GM18873 (cell line): ENCODE results near the gene RNF187.
"Not testable (repeated sequence)": the region's sequence is repeated elsewhere in the genome, so short reads cannot be mapped to it uniquely, and the experiment has no call there.

Source experiments
- ATAC-seq: cut with Tn5 transposase; IDR thresholded peaks from one replicate; pipeline ENCODE4 v1.9.1; 2021; ENCODE audit warnings: mild to moderate bottlenecking, moderate library complexity, moderate number of reproducible peaks; ENCODE audit not compliant: unreplicated experiment, low FRiP score

RNF187 gene

DNA sequence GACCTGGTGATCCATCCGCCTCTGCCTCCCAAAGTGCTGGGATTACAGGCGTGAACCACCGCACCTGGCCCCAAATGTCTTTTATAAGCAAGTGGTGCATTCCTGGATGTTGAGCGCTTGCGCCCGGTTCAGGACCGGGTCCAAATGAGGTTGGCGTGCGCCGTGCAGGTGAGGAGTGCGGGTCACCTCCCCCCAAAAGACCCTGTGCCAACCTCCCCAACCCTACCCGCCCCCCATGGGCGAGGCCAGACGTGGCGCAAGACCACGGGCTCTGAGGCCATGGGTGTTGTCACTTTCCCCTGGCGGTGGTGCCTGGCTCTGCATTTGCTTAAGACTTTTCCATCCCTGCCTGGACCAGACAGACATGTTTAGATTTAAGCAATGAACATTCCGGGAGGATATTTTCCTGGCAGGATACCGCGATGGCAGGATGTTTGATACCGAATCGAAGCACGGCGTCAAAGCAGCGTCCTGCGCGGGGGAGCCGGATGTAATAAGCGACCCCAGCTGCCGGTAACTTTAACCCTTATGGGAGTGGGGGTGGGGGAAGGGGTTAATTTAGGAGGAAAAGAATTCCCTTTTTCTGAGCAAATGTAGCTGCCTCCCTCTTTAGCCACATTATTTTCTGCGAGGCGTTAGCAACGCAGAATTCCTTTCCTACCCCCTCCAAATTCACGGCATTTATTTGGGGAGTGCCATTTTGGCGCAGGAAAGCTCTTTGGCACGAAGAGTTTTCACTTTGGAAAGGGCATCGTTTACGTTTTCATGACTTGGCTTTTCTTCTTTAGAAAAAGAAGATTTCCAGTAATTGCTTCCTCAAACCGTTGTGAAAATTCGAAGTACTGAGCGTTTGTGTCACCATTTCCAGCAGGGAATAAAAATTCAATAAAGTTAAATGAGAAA is 27.8 kb upstream of the RNF187 start:
- no peak for ATAC-seq

DNA sequence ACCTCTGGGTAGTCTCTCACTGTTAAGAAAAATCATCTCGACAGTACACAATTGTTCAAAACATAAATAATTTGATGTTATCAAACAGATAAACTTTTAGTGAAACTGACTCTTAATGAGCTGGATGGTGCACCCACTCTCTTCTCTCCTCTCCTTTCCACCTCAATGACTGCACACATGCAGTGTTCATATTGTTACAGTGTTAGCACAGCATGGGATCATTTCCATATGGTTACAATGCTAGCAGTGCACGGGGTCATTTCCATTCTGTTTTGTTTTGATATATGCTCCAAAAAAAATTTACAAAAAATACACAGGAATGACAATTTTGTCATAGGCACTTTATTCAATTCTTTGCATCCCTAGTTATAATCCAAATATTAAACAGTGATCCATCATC is 26.4 kb upstream of the RNF187 start:
- ATAC-seq: no peak

DNA sequence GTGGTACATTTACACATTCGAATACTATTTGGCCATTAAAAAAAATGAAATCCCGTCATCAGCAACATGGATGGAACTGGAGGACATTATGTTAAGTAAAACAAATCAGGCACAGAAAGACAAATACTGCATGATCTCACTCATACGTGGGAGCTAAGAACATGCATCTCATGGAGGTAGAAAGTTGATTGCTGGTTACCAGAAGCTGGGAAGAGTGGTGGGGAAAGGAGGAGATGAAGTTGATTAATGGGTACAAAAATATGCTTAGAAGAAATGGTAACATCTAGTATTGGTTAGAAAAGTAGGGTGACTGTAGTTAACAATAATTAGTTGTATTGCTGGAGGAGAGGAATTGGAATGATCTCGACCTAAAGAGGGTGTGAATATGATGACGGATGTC is 24.6 kb upstream of the RNF187 start:
- no peak for ATAC-seq

DNA sequence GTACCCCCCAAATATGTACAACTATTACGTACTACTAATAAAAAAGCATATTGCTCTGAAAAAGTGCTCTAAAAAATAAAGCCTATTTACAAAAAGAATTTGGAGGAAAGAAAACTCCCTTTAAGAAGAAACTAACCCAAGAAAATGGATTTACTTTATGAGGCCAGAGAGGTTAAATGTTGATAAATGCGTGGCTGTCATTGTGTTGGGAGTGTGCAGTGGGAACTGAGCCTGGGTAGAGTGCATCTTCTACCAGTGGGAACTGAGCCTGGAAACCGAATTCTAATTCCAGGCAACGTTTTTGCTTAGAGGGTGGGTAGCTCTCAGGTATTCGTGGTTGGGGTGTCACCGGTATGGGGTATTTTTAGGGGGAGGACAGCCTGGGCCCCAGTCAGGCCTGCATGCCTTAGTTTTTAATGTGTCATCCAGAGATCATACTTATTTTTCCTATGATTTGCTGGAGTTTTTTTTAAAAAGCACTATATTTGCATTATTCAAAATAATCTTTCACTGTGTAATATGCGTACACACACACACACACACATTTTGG is 24.1 kb upstream of the RNF187 start:
- no peak for ATAC-seq

DNA sequence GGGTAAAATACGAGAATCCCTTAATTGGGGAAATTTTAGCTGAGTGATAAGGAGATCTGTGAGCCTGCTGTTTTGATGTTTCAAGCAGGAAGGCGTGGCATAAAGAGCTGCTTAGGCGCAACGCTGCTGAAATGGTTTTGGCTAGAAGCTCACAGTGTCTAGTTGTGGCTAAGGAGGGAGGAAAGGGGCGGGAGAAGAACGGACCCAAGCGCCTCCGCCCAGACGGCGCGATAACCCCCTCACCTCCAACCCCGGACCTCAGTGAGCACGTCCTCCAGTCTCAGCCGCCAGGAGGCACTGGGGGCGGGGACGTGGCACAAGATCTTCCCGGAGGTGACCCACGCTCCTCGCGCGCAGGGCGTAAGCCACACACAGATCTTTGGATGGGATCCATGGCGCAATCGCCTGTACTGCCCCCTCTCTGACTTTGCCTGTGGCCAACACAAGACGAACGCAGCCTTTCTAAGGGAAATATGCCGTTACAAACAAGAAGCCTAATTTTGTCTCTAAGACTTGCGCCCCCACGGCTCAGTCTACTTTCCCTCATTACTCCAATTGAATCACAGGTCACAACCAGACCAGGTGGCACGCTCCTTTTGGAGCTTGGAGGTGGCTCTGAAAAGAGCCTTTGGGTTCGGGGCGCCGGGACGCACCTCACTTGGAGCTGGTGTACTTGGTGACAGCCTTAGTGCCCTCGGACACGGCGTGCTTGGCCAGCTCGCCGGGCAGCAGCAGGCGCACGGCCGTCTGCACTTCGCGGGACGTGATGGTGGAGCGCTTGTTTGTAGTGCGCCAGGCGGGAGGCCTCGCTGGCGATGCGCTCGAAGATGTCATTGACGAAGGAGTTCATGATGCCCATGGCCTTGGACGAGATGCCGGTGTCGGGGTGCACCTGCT is 23.4 kb upstream of the RNF187 start:
- no peak for ATAC-seq

DNA sequence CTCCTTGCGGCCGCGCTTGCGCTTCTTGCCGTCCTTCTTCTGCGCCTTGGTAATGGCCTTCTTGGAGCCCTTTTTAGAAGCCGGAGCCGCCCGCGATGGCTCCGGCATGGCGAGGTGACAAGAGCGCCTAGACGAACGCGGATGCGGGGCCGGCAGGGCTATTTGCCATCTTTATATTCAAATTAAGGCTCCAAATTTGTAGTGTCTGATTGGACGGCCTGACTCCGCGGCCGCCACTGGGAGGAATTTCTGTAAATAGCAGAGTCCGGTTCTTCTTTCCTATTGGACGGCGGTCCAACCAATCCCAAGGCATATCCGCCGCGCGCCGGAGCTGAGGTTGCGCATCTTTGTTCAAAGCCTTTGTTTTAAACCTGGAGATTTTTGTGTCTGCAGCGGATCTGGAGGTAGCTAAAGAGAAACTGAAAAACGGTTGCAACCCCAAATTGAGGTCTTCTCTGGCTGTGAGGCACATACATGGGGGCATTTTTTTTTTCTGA is 22.6 kb upstream of the RNF187 start:
- peak; percentile 73 for ATAC-seq

DNA sequence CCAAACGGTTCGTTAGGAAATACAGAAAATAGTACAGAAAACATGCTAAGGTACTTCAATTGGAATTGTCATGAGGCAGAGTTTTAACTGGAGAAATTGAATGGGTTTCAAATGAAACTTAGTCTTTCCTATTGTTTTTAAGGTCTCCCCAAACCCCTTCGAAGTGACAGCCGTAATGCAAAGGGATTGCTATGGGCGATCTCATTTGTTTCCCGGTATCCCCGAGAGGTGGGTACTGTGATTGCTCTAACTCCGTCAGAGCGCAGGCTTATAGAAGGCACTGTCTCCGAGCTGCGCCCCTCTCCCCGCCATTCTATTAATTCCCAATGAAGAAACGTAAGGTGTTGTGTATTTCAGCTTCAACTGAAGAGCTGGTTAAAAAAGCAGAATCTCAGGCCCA is 22.0 kb upstream of the RNF187 start:
- no peak for ATAC-seq

DNA sequence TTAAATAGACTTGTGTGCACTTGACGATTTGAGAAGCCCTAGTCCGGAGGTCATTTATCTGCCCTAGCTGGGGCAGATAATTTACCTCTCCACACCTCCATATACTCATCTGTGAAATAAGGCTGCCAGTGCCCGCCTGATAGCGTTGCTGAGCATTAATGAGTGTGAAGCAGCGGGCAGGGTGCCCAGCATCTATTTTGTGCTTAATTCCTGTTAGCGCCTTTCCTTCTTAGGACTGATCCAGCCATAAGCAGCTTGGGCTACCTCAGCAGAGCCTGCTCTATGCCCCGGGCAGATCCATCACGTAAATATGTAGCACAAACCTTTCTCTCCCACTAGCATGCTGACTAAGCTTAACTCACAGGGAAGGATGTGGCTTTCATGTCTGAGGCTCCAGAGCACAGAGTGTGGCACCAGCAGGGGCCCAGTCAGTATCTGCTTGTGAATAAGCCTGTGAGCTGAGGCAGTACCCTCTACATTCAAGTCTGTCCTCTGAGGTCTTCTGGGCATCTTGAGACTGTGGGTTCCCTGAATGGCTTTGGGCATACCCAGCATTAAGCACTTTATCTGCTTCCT is 21.5 kb upstream of the RNF187 start:
- no peak for ATAC-seq

DNA sequence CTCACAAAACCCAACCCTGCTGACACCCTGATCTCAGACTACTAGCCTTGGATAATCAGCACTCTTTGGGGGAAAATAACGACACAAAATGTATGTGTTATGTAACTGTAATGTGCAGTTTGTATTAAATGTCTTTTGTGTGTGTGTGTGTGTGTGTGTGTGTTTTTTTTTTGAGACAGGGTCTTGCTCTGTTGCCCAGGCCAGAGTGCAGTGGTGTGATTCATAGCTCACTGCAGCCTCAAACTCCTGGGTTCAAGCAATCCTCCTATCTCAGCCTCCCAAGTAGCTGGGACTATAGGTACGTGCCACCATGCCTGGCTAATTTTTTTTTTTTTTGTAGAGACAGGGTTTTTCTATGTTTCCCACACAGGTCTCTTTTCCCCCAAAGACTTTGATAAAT is 19.0 kb upstream of the RNF187 start:
- not testable (repeated sequence) for ATAC-seq

DNA sequence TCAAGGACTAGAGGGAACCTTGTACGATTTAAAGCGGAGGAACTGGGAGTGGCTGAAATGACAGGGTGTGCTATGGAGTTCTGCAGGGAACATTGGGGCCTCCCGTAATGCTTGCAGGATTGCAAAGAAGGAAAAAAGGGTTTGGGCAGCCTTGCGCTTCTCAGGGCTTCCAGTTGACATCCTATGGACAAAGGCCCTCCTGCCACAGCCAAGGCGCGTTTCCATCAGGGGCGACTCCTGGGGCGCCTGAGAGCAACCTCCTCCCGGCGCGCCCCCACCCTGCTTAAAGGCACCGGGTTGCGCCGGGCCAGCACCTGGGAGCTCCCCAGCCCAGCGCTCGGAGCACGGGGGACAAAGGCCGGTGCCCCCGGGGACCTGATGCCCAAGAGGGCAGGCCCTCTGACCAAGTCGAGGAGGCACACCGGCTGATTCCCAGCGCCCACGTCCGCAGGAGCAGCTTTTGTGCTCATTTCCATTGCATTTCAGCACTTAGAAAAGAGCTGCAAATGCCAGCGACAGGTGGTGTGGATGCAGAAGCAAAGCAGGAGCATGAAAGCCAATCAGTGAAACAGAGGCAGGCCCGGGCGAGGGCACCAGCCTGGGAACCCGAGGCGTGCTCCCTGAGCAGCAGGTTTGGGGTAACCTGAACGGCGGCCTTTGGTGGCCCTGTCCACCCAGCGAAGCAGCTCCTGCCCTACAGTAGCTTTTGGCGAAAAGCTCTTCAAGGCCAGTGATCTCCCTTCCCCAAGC is 17.6 kb upstream of the RNF187 start:
- ATAC-seq: no peak

DNA sequence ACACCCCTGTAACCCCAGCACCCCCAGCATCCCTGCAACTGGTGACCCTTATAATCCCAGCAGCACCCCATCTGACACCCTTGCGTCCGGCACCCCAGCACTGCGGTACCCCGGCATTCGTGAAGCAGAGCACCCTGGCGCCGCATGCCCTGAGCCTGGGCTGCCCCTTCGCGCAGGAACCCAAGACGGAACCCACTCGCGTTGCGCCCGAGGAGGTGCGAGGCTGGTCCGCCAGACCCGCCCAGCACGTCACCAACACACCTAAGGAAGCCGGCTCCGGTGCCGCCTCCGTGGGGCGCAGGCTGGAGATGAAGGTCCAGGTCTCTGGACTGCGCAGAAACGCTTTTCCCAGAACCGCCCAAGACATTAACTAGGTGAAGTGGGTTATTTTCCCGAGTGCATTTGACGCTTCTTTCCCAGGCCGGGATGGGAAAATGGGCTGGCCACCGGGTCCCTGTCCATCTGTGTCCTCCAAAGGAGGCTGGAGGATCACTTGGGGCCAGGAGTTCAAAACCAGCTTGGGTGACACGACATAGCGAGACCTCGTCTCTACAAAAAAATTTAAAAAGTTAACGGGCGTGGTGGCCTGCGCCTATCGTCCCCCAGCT is 15.9 kb upstream of the RNF187 start:
- ATAC-seq: no peak

DNA sequence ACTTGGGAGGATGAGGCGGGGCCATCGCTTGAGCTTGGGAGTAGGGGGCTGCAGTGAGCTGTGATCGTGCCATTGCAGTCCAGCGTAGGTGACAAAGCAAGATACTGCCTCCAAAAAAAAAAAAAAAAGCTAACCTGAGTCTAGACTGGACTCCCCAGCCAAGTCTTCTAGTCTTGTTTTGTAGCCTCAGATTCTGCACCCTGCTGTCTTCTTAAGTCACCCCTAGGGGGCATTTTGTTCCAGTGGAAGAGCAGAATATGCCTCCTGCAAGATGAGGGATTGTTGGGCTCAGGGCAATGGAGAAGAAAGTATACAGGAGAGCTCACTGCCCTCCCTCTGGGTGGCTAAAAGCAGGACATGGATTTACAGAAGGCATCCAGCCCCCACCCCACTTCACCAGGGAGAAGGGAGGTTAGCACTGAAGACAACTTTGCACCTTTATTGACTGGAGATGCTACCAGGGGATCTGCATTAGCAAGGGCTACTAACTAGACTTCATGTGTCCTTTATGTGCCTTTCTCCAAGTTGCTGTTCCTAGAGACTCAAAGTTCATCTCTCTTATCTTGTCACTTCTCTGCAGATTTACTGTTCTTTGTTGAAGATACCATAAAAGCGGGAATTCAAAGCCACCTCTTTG is 15.3 kb upstream of the RNF187 start:
- ATAC-seq: no peak

DNA sequence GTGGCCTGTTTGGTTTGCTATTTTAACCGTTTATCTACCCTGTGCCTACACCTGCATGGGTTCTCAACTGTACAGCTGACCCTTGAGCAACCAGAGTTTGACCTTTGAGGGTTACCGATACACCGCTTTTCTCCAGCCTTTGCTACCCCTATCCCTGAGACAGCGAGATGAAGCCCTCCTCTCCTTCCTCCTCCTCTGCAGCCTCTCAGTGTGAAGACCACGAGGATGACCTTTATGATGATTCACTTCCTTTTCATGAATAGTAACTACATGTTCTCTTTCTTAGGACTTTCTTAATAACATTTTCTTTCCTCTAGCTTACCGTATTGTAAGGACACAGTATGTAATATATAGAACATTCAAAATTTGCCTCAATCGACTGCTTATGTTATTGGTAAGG is 14.5 kb upstream of the RNF187 start:
- ATAC-seq: no peak

DNA sequence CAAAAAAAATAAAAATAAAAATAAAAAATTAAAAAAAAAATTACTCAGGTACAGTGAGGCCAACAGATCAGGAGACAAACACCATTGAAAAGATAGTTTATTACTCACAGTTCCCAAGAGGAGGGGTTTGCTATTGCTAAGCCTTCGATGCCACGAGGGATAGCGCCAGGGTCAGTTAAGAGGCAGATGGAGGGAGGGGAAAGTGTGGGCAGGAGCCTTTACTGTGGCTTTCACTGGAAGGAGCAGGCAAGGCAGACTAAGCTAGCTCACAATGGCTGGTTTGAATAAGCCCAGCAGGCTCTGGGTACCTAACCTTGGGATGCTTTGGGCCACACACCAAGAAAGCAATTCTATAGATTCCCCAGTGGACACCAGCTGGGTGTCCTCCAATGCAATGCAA is 12.7 kb upstream of the RNF187 start:
- no peak for ATAC-seq

DNA sequence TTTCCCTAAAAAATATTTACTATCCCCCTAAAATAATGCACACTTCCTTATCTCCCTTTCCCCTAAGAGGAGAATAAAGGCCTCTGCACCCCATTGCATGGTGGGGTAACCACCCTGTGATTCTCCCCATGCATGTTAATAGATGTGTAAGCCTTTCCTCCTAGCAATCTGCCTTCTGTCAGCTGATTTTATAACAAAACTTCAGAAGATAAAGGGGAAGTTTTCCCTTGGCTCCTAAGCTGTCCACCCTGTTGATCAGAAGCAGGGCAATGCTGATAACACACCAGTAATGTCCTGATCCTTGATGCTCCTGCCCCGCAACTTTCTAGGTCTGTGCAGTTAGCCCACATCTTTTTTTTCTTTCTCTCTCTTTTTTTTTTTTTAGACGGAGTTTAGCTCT is 11.4 kb upstream of the RNF187 start:
- ATAC-seq: no peak

DNA sequence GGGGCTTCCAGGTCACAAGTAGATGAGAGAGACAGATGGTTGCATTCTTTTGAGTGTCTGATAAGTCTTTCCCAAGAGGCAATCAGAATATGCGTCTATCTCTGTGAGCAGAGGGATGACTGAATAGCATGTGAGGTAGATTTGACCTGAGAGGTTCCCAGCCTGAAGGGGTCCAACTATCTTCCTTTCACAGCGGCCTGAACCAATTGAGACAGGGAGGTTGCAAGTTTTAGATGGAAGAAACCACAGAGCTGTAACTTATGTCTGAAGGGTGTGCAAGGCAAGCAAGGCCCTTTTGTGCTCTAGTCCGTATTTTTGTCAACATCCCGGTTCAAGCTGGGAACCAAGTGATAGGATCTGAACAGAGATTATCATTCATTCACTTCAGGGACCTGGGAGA is 9.9 kb upstream of the RNF187 start:
- no peak for ATAC-seq

DNA sequence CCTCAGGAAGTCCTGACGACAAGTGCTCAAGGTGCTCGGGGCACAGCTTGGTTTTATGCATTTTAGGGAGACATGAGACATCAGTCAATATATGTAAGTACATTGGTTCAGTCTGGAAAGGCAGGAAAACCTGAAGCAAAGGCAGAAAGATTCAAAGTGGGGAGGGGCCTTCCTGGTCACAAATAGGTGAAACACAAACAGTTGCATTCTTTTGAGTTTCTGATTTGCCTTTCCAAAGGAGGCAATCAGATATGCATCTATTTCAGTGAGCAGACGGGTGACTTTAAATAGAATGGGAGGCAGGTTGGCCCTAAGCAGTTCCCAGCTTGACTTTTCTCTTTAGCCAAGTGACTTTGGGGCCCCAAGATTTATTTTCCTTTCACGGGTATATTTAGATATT is 8.9 kb upstream of the RNF187 start:
- no peak for ATAC-seq

DNA sequence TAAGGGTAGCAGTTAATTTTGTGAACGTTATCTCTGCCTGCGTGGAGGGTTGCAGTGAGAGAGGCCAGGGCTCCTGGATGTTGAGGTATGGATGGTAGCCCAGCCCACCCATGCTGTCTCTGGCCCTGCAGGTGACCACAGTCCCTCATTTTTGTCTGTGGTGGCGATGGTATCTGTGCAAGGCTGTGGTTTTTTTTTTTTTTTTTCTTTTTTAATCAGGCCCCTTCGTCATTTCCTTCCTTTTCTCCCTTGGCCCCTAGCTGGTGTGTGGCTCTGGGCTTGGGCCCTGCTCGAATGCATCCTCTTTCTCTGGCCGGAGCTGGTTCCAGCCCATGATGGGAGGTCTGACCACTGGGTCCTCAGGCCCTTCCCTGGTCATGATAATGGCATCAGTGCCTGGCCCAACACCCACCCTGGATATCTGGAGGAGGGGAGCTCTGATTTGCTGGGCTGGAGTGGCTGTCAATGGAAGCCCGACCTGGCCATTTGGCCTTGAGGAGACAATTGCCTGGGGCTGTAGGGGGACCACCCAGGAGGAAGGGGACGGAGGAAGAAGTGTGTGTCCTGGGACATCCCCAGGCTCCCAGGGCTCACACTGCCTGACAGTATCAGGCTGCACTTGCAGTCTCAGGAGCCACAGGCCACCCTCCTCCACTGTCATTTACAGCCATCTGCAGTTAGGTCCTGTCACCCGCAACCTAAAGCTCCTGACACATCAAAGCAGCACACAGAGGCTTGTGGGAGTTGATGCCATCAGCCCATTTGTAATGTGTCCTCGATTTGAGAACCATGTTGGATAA is 8.1 kb upstream of the RNF187 start:
- ATAC-seq: no peak
